ENCODE results near the gene DEFB110. TPM values are rescaled to one million over a fixed set of nuclear protein-coding genes. Genes with fewer than 3 reads are reported as not detected.
A peak's percentile ranks its signal among the peaks of the same experiment; 100 is the strongest.

Gene DEFB110
- not detected for total RNA-seq

DNA sequence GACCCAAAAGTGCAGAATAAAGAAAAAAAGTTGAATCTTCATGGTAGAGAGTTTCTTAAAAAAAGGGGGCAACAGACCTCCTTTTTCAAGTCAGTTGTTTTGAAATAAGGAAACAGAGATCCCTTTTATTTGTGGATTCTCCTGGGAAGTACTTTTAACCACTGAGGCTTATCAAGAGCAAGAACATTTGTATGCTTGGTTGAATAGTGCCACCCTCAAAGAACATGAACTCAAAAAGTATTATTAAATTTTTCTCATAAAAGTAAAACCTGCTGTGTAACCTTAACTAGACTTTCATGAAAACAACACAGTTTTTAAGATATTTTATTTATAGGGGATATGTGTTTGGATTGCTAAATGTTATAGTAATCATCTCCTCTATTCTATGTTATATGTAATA lies at the start of gene DEFB110:
TSS of gene DEFB110 (minus strand) at position 101 of the 400 bp plus-strand sequence. CDS start at position 42, 59 bp downstream.
- Histone ChIP-seq H3K27ac (no peak within 1 kb of the TSS), H3K36me3 (no peaks in the 10 kb centered on the region), H3K4me1 (no peaks in the 10 kb centered on the region), H3K9me3 (no peaks in the 10 kb centered on the region), H3K27me3 (no peaks in the 10 kb centered on the region), H3K4me3 (no peak within 1 kb of the TSS)
- in situ Hi-C loops (cut with MboI; ENCODE audit: low pct_ligation_motif_present in 1 of 4, low pct_unique_long_range_greater_than_20kb in 1 of 4, low sequenced_read_pairs in 3 of 4) (no loop called here), intact Hi-C loops (cut with DNase I; ENCODE audit: low total_unique reads) (no loop called here)
- no peak for DNase-seq
- TF ChIP-seq POLR2A (IDR thresholded peaks at IDR 0.05) (no peak), EP300 (IDR thresholded peaks at IDR 0.05; ENCODE audit: low read depth) (no peak), CTCF (IDR thresholded peaks at IDR 0.05) (no peak), POLR2AphosphoS5 (IDR thresholded peaks at IDR 0.05) (no peak)

- no peaks in the 10 kb centered on the region for H3K4me1 ChIP-seq
- in situ Hi-C loops (cut with MboI; ENCODE audit: low pct_ligation_motif_present in 1 of 4, low pct_unique_long_range_greater_than_20kb in 1 of 4, low sequenced_read_pairs in 3 of 4), result no loop called here
- H3K4me3 ChIP-seq, result no peak overlapping the region
- H3K9me3 ChIP-seq, result no peaks in the 10 kb centered on the region
- intact Hi-C loops (cut with DNase I; ENCODE audit: low total_unique reads), result no loop called here
- DNase-seq, result no peak
- TF ChIP-seq EP300 (IDR thresholded peaks at IDR 0.05; ENCODE audit: low read depth), result no peak
- TF ChIP-seq POLR2AphosphoS5 (IDR thresholded peaks at IDR 0.05), result no peak
- TF ChIP-seq POLR2A (IDR thresholded peaks at IDR 0.05), result no peak
- TF ChIP-seq CTCF (IDR thresholded peaks at IDR 0.05), result no peak
- 66 to 75% methylated on average over 2 of the region's 2 CpGs for WGBS, 2 donors (ENCODE audit: low coverage in 1 of 2)
- no peaks in the 10 kb centered on the region for H3K27me3 ChIP-seq
- H3K36me3 ChIP-seq, result no peaks in the 10 kb centered on the region
- H3K27ac ChIP-seq, result no peak overlapping the region
These were observed 48.3 kb upstream of the DEFB110 start for GRCh38 chr6:50070101-50070500.

DNA sequence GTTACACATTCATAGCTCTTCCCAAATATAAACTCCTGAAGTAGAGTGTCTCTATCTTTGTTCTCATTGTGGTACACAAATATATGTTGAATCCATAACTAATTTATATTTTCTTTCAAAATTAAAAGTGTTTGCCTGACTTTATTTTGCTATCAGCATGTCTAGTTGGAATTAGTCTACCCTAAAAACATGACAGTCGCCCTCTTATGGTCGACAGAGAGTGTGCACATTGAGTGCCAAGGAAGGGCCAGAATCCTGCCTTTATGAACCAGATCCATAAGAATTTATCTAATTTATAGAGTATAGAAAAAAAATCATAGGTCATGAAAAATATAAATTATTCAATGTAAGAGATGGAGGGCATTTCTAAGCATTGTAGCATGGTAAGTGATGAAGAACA lies 40.3 kb upstream of the DEFB110 start:
- H3K27ac ChIP-seq, result no peak overlapping the region
- H3K4me3 ChIP-seq, result no peak overlapping the region
- no peaks in the 10 kb centered on the region for H3K36me3 ChIP-seq
- intact Hi-C loops (cut with DNase I; ENCODE audit: low total_unique reads) (no loop called here), in situ Hi-C loops (cut with MboI; ENCODE audit: low pct_ligation_motif_present in 1 of 4, low pct_unique_long_range_greater_than_20kb in 1 of 4, low sequenced_read_pairs in 3 of 4) (no loop called here)
- 2 to 20% methylated on average over 2 of the region's 2 CpGs for WGBS, 2 donors (ENCODE audit: low coverage in 1 of 2)
- no peaks in the 10 kb centered on the region for H3K4me1 ChIP-seq
- no peaks in the 10 kb centered on the region for H3K27me3 ChIP-seq
- no peak for DNase-seq
- H3K9me3 ChIP-seq, result no peaks in the 10 kb centered on the region
- no peak for TF ChIP-seq POLR2AphosphoS5 (IDR thresholded peaks at IDR 0.05)
- no peak for TF ChIP-seq EP300 (IDR thresholded peaks at IDR 0.05; ENCODE audit: low read depth)
- TF ChIP-seq CTCF (IDR thresholded peaks at IDR 0.05), result peak in 1 of 5 experiments; percentile 10
- TF ChIP-seq POLR2A (IDR thresholded peaks at IDR 0.05), result no peak

DNA sequence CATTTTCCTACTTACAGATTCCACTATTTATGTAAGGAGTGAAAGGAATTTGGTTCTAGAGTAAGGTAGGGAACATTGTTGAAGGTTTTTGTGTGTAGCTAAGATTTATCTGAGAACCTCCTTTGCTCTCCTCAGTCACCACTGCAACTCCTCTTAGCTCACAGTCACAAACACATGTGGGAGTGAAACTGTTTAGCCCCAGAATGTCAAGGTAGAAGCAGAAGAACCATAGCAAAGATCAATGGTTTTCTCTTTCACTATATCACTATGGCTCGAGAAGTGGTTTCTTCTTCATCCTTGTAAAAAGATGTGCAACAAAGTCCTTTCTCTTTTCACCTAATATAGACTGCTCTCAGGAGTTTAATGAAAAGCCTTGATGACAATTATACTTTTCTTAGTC lies 34.4 kb upstream of the DEFB110 start:
- no peak overlapping the region for H3K4me3 ChIP-seq
- TF ChIP-seq CTCF (IDR thresholded peaks at IDR 0.05) (no peak), POLR2A (IDR thresholded peaks at IDR 0.05) (no peak), POLR2AphosphoS5 (IDR thresholded peaks at IDR 0.05) (no peak), EP300 (IDR thresholded peaks at IDR 0.05; ENCODE audit: low read depth) (no peak)
- intact Hi-C loops (cut with DNase I; ENCODE audit: low total_unique reads), result no loop called here
- WGBS, 2 donors (ENCODE audit: low coverage in 1 of 2), result 73 to 90% methylated on average over 1 of the region's 1 CpG
- H3K27ac ChIP-seq, result no peak overlapping the region
- H3K27me3 ChIP-seq, result no peaks in the 10 kb centered on the region
- no peaks in the 10 kb centered on the region for H3K36me3 ChIP-seq
- no peaks in the 10 kb centered on the region for H3K4me1 ChIP-seq
- H3K9me3 ChIP-seq, result no peaks in the 10 kb centered on the region
- no peak for DNase-seq
- in situ Hi-C loops (cut with MboI; ENCODE audit: low pct_ligation_motif_present in 1 of 4, low pct_unique_long_range_greater_than_20kb in 1 of 4, low sequenced_read_pairs in 3 of 4), result no loop called here
